Measurements from ENCODE around the gene WDR83. TPM values are rescaled to one million over a fixed set of nuclear protein-coding genes. Genes with fewer than 3 reads are reported as not detected.

The WDR83 gene
- total and polyA plus RNA-seq, 2 of the 8 experiments (the other 6 are each of a cell fraction or from before 2014, with no cell fraction given) = 12.6 to 15.3 TPM

DNA sequence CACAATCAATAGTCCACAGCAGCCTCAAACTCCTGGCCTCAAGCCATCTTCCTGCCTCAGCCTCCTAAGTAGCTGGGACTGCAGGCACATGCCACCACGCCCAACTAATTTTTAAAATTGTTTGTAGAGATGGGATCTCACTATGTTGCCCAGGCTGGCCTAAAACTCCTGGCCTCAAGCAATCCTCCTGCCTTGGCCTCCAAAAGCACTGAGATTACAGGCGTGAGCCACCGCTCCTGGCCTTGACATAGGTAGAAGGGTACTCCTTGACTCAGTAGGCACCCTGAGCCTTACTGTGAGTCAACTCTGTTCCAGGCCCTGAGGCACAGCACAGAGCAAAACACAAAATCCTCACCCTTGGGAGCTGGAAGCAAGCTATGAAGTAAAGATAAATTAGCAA is 49.3 kb downstream of the WDR83 start:
- H3K23ac ChIP-seq (ENCODE audit: insufficient read length) = no peak overlapping the region
- no peak overlapping the region for H3K4ac ChIP-seq (replicated peaks; ENCODE audit: insufficient read length, low read depth, low read length)
- H2BK5ac ChIP-seq (ENCODE audit: low read depth, low read length) = no peak overlapping the region
- H2AK5ac ChIP-seq (ENCODE audit: low read depth, low read length) = no peak overlapping the region
- FAIRE-seq (no peak), DNase-seq (ENCODE audit: low read depth in 1 of 2, low spot score in 2 of 2) (no peak)
- H3K79me2 ChIP-seq (ENCODE audit: control insufficient read depth in 1 of 2, insufficient read depth in 2 of 2, low read length in 2 of 2) = peaks cover 17 to 46% of the 10 kb centered on the region in 2 experiments
- no peaks in the 10 kb centered on the region for H3K23me2 ChIP-seq (ENCODE audit: low read depth, low read length)
- POLR2A ChIA-PET (ENCODE audit: partially characterized antibody) = interaction anchor here (0.9 to 12.9 kb wide), 4 partner anchors 12 to 35 kb away, joined by 3 to 258 read pairs (median 5); partner anchors contain the start of genes GET3 and TRIR
- H3K4me3 ChIP-seq (ENCODE audit: extremely low read depth in 1 of 4, insufficient read depth in 2 of 4, low read depth in 3 of 4, low read length in 4 of 4) = no peak overlapping the region
- H4K5ac ChIP-seq (ENCODE audit: insufficient read length, low read depth, low read length) = no peak overlapping the region
- no peak overlapping the region for H3K27ac ChIP-seq (ENCODE audit: low read depth, low read length)
- 86% methylated on average over 3 of the region's 3 CpGs; no CpG with 5 or more reads in 1 of the 2 experiments for WGBS, 2 experiments (ENCODE audit: extremely low coverage in 1 of 2, insufficient coverage in 1 of 2, insufficient read length in 1 of 2, insufficient replicate concordance in 2 of 2, low coverage in 1 of 2, low lambda C conversion rate in 2 of 2, missing lambda C conversion rate in 1 of 2)
- H4K8ac ChIP-seq (ENCODE audit: extremely low read depth, insufficient read depth, low read length) = no peak overlapping the region
- no peak overlapping the region for H3K18ac ChIP-seq (ENCODE audit: extremely low read depth, low read length)
- H4K91ac ChIP-seq (replicated peaks; ENCODE audit: insufficient read length, low read length) = no peak overlapping the region
- no peak overlapping the region for H2BK20ac ChIP-seq (ENCODE audit: low read length)
- H3K9ac ChIP-seq (replicated peaks in 1 of 4; ENCODE audit: extremely low read depth in 1 of 4, low read depth in 3 of 4, low read length in 3 of 4) = no peak overlapping the region
- H4K20me1 ChIP-seq (replicated peaks in 1 of 2; ENCODE audit: control insufficient read depth in 1 of 2, insufficient read depth in 2 of 2, low read length in 2 of 2) = peaks cover 12 to 23% of the 10 kb centered on the region in 2 experiments
- no peaks in the 10 kb centered on the region for H3K9me3 ChIP-seq (ENCODE audit: insufficient read depth in 2 of 2, low read depth in 1 of 2, low read length in 1 of 2)
- no peak overlapping the region for H3K14ac ChIP-seq (ENCODE audit: insufficient read length)
- no peak overlapping the region for H3K56ac ChIP-seq (replicated peaks; ENCODE audit: insufficient read length, low read depth, low read length)
- peaks cover 10% of the 10 kb centered on the region; the same call in 1 of the 2 replicates for H3K79me1 ChIP-seq (ENCODE audit: low read depth, low read length)
- H3K4me2 ChIP-seq (ENCODE audit: insufficient read depth in 1 of 2, low read depth in 2 of 2, low read length in 2 of 2) = no peak overlapping the region
- H2BK12ac ChIP-seq (ENCODE audit: low read depth, low read length) = no peak overlapping the region
- no peak overlapping the region for H2AFZ ChIP-seq (ENCODE audit: low read length)
- peaks cover 32 to 58% (median 43%) of the 10 kb centered on the region in 4 experiments for H3K36me3 ChIP-seq (ENCODE audit: control insufficient read depth in 2 of 4, insufficient read depth in 4 of 4, low read length in 3 of 4)
- H2BK120ac ChIP-seq (replicated peaks; ENCODE audit: low read depth, low read length) = no peak overlapping the region
- no peaks in the 10 kb centered on the region for H3K27me3 ChIP-seq (replicated peaks in 1 of 4; ENCODE audit: control insufficient read depth in 3 of 4, extremely low read depth in 1 of 4, insufficient read depth in 3 of 4, low read length in 3 of 4)
- H3K4me1 ChIP-seq (replicated peaks in 1 of 4; ENCODE audit: control insufficient read depth in 3 of 4, insufficient read depth in 4 of 4, low read length in 3 of 4) = peaks cover 0 to 6% (median 2%) of the 10 kb centered on the region in 4 experiments; a peak in 3 of 7 replicates
- CTCF ChIA-PET (ENCODE audit: partially characterized antibody) = interaction anchor here (0.6 to 13.0 kb wide), 12 partner anchors 9 to 82 kb away, joined by 3 to 81 read pairs (median 4); partner anchors contain the start of gene TRIR
- no peak overlapping the region for H2BK15ac ChIP-seq (ENCODE audit: low read length)
- no peak for TF ChIP-seq KDM4A (IDR thresholded peaks at IDR 0.05; ENCODE audit: low read depth, low read length, severe bottlenecking)

Measured in H1 (cell line).